HG02870 (cell line): ENCODE measurements around the gene DGKH.
A peak's percentile ranks its signal among the peaks of the same experiment; 100 is the strongest.
"Not testable (repeated sequence)": the region's sequence is repeated elsewhere in the genome, so short reads cannot be mapped to it uniquely, and the experiment has no call there.

Source experiments
- ATAC-seq: cut with Tn5 transposase; IDR thresholded peaks from one replicate; pipeline ENCODE4 v1.9.1; 2021; ENCODE audit warnings: mild to moderate bottlenecking, moderate library complexity; ENCODE audit not compliant: unreplicated experiment

Gene DGKH

DNA sequence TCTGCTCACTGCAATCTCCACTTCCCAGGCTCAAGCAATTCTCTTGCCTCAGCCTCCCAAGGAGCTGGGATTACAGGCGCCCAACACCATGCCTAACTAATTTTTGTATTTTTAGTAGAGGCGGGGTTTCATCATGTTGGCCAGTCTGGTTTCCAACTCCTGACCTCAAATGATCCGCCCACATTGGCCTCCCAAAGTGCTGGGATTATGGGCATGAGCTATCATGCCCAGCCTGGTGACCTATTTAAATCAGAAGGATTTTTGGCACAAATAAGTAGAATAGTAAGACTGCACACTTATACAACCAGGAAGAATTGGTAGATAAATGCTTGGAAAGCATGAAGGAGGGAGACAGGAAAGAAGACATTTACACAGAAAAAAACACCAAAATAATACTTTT is 170.1 kb downstream of the DGKH start:
- no peak for ATAC-seq

DNA sequence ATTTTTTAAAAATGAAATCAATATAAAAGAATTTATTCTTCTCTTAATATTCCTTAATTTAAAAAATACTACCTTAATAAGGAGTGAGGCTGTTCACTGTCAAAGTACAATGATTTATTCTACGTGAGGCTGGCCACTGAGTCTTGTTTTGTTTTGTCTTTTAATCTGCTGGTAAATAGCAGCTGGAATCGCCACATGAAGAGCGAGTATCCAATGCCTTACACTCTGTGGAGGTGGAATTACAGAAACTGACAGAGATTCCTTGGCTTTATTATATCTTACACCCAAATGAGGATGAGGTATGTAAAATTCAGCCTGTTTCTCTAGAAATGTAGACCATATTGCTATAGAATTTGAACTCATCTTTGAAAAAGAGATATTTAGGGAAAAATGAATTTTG is 170.6 kb downstream of the DGKH start:
- ATAC-seq = no peak

DNA sequence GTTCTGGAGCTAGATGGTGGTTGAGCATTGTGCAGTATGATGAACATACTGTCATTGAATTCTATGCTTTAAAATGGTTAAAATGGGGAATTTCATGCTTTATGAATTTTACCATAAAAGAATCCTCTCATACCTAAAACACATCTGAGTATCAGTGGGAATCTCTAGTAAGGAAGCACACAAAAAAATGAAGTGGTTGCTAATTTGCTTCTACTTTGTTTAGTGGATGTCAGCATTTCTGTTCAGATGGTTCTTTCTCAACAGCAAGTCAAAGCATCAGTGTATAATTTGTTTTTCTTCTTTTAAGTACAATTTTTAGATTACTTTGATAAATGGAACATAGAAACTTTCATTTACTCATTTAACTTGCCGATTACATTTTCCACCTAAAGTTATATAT is 171.4 kb downstream of the DGKH start:
- ATAC-seq = no peak

DNA sequence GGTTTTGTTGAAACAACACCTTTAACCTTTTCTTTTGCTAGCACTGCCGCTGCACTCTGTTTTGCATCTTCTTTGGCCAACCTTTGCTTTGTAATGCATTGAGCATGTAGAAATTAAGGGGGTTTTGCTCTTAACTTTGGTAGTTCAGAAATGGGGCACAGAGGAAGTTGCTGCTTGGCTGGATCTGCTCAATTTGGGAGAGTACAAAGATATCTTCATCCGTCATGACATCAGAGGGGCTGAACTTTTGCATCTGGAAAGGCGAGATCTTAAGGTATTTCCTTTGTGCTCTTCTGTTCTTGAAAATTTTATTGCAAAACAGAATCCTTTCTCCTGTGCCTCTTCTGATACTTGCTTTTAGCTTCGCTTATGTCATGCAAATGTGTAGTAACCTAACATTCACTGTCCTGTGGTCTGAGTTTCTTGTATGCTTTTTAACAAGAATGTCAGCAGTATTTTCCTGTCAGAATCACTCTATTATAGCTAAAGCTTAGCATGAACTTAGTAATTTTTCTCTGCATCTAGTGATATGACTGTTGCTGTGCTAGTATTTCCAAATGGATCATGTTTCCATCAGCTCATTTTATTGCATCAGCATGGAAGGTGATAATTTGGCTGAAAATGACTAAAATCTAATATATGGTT is 172.8 kb downstream of the DGKH start:
- no peak for ATAC-seq

DNA sequence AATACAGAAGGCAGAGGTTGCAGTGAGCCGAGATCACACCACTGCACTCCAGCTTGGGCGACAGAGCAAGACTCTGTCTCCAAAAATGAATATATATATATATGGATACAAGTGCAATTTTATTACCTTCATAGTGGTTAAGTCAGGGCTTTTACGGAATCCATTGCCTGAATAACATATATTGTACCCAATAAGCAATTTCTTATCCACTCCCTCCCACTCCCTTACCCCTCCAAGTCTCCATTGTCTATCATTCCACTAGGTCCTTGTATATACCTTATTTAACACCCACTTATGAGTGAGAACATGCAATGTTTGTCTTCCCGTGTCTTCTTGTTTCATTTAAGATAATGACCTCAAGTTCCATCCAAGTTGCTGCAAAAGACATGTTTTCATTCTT is 175.2 kb downstream of the DGKH start:
- ATAC-seq = no peak

DNA sequence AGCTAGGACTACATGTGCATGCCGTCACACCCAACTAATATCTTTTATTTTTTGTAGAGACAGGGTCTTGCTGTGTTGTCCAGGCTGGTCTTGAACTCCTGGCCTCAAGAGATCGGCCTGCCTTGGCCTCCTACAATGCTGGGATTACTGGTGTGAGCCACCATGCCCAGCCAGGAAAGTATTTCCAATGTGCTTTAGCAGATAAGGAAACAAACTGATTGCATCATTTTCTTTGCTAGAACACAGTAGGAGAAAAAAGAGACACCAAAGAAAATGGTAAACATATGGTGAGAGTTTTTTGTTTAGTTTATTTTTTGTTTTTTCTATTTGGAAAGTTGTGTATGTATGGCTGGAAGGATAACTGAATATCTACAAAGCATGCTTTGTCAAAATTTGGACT is 176.6 kb downstream of the DGKH start:
- no peak for ATAC-seq

DNA sequence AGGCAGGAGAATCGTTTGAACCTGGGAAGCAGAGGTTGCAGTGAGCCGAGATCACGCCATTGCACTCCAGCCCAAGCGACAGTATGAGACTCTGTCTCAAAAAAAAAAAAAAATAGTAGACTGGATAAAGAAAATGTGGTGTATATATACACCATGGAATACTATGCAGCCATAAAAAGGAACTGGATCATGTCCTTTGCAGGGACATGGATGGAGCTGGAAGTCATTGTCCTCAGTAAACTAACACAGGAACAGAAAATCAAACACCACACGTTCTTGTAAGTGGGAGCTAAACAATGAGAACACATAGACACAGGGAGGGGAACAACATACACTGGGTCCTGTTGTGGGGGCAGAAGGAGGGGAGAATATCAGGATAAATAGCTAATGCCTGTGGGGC is 178.3 kb downstream of the DGKH start:
- ATAC-seq = not testable (repeated sequence)

DNA sequence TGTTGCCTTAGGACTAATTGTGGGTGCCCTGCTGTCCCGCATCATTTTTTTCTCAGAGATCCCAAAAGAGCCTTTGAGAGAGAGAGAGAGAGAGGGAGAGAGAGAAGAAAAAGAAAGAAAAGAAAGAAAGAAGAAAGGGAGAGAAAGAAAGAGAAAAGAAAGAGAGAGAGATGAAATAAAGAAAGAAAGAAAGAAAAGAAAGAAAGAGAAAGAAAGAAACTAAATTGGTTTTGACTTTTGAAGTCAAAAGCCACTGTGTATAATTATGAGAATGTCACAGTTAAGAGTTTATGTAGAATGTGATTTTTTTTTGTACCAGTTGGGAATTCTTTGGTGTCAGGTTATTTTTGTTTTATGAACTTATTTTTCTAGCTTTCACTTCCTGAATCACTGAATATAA is 180.1 kb downstream of the DGKH start:
- no peak for ATAC-seq

DNA sequence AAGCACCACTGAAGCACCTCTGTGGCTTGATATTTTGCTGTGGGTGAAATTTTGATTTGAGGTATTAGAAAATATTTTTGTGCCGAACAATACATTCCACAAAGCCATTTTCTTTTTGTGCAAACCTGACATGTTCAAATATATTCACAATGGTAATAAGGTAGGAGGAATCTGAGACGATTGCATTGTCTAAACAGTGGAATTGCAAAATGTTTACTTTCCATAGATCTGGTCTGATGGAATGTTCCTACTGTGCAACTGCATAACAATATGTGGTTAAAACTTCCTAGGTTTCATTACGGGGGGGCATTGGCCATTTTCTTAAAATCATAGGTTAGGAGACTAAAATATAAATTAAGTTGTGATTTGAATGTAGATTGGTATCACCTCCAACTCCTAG is 180.8 kb downstream of the DGKH start:
- ATAC-seq = no peak

DNA sequence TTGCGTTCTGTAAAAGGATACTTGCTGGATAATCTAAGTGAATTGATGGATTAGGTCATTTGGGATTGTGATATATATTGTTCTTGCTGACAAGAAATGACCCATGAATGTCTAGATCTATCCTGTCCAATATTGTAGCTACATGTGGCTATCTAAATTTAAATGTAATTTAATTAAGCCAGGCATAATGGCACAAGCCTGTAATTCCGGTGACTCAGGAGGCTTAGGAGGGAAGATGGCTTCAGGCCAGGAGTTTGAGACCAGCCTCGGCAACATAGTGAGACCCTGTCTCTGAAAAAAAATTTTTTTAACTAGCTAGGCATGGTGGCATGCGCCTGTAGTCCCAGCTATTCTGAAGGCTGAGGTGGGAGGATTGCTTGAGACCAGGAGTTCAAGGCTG is 184.2 kb downstream of the DGKH start:
- no peak for ATAC-seq

DNA sequence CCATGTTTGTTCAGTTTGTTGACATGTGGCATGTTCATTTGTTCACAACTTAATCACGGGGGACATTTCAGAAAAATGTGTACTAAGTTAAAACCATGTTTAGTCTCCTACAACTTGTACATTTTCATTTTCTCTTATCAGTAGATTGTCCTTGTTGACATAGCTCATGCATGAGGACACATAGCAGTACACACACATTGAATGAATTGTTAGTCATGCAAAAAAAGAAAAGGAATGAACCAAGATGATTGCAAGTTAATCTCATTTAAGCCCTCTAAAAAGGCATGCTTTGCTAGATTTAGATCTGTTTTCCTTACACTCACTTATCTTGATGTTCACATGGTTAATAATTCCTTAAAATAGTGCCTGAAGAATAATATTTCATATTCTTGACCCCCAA is 185.3 kb downstream of the DGKH start:
- ATAC-seq = no peak

DNA sequence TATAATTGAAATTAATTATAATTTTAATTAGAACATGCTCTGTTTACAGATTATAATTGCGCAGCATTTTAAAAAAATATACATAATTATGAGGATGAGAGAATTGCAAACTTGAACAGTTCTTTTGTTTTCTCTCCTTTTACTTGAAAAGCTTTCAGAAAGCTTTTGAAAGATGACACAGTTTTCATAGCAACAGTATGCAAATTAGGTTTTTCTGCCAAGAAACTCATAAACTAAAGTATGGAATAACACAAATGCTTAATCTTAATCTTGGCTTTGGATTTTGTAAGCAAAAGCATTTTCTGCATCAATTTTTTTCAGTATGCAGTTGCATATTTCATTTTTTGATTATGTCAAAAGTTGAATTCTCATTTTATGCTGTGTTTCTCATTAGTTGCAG is 190.7 kb downstream of the DGKH start:
- ATAC-seq = no peak

DNA sequence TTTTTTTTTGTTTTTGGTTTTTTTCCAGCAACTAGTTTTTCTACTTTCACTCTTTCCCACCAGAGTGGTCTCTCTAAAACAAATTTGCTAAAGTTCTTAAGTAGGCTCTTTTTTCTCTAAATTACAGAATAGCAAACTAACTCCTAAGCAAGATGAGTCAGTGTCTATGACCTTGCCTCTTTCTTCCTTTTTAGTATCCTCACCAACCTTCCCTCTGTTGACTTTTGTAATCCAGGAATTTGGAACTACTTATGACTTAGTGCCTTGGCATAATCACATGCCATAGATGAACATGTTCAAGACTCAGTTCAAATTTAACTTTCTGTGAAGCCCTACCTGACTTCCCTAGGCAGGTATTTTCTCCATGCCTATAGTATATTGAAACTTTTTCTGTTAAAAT is 191.2 kb downstream of the DGKH start:
- no peak for ATAC-seq

DNA sequence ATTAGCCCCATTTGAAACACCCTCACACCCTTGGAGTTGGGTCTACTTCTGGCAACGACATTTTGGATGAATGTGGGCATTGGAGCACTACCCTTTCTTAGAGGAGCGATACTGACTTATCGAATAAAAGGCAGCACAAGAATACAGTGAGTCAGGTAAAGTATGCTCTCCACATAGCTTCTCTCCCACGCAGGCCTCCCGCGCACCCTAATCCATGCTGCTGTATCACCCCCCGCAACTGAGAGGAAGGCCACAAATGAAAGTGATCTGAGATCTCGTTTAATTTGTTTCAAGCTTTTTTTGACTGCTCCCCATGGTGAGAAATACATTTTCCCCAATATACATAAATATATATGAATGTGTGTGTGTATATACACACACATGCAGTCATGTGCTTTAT is 198.1 kb downstream of the DGKH start:
- ATAC-seq = no peak

DNA sequence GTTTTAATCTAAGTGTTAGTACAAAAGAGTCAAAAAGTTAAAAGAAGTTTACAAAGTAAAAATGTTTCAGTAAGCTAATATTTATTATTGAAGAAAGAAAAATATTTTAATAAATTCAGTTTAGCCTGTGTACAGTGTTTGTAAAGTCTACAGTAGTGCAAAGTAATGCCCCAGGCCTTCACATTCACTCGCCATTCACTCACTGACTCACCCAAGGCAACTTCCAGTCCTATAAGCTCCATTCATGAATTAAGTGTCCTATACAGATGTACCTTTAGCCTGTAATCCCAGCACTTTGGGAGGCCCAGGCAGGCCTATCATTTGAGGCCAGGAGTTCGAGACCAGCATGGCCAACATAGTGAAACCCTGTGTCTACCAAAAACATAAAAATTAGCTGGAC is 199.4 kb downstream of the DGKH start:
- no peak for ATAC-seq

DNA sequence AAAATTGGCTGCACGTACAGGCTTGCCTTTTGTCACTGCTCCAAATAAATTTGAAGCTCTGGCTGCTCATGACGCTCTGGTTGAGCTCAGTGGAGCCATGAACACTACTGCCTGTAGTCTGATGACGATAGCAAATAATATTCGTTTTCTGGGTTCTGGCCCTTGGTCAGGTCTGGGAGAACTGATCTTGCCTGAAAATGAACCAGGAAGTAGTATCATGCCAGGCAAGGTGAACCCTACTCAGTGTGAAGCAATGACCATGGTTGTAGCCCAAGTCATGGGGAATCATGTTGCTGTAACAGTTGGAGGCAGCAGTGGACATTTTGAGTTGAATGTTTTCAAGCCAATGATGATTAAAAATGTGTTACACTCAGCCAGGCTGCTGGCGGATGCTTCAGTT is 207.4 kb downstream of the DGKH start:
- ATAC-seq = no peak

DNA sequence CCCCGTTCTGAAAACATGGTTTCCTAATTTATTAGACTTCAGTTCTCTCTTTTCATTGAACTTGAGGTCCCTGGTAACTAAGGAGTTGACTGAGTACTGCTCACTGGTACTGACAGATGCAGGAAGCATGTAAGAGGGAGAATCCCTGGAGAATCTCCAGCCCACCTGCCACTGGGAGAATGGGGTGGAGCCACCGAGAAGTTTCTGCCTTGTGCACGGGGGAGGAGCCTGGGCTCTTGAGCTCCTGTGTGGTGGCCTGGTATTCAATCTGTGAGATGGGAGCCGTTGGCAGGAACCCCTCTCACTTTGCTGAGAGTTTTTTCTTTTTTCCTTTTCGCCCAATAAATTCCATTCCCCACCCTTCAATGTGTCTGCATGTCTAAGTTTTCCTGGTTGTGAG is 210.3 kb downstream of the DGKH start:
- no peak for ATAC-seq

DNA sequence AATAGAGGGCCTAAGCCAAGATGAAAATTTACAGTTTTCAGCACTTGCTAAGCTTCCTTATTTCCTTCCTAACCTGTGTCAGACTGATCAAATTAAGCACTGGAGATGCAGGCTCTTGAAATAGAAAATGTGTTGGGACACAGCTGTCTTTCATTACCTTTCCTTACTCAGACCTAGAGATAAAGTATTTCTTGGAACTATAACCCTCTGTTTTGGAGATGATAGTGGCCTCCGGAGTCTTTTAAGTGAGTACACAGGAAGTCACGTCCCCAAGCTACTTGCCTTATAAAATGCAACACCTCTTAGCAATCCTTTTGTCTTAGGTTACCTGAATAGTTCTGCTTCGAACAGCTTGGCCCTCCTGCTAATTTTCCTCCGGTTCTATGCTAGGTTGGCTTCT is 211.1 kb downstream of the DGKH start:
- ATAC-seq = no peak

DNA sequence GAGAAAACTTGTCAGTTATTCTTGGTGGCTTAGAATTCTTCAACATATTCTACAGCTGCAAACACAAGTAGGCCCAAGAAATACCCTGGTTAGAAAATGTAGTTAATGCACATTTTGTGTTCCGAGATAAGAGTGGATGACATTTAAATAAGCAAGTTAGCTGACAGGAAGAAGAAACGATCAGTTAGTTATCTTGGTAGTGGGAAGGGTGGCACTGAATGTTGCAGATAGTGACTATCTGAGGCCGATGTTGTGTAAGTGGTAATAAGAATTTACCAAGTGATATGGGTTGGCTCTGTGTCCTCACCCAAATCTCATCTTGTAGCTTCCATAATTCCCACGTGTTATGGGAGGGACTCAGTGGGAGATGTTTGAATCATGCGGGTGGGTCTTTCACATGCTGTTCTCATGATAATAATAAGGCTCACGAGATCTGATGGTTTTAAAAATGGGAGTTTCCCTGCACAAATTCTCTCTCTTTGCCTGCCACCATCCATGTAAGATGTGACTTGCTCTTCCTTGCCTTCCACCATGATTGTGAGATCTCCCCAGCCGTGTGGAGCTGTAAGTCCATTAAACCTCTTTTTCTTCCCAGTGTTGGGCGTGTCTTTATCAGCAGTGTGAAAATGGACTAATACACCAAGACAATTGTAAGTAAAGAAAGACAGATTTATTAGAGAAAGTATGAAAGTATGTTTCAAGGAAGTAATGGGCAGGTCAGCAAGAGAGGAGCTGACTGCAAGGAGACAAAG is 212.6 kb downstream of the DGKH start:
- ATAC-seq = no peak

DNA sequence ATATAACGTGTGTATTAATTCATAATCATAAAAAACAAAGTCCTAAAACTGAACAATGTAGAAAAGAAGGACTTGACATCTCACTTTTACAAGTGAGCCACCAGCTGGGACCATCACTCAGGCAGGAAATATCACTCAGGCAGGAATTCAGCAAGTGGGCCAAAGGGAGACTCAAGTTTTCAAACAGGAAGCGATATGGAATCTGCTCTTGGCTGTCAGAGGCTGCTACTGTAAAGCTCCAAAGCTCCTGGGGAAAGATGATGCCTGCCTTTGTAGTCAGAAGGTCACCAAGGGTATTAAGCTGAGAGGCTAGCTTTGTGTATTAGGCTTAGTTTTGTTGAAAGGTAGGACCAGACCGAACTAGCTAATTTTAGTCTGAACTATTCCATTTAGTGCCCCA is 218.0 kb downstream of the DGKH start:
- no peak for ATAC-seq

DNA sequence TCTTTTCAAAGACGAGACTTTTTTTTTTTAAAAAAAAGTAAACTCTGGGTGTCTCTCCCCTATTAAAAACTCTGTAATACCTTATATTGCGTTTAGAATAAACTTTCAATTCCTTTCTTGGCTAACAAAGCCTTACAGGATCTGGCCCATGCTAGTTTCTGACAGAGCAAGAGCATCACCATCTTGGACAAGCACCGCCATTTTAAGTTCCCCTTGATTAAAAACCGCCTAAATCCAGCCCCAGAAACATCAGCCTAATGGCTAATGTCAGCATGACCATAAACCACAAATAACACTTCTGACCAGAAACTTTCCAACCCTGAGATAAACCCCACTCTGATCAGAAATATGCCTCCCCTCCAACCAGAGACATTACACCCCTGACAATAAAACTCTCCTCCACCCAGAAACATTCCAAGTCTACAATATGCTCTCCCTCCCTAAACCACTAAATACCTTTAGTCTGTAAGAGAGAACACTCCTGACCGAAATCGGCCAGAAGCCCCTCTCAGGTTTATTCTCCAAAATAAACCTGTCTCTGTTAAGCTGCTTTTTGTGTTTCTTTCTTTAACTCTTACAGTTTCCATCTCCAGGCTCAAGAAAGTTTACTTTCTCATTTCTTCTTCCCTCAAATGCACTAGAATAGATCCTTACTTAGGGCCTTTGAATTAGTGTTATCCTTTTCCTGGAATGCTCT is 221.9 kb downstream of the DGKH start:
- no peak for ATAC-seq

DNA sequence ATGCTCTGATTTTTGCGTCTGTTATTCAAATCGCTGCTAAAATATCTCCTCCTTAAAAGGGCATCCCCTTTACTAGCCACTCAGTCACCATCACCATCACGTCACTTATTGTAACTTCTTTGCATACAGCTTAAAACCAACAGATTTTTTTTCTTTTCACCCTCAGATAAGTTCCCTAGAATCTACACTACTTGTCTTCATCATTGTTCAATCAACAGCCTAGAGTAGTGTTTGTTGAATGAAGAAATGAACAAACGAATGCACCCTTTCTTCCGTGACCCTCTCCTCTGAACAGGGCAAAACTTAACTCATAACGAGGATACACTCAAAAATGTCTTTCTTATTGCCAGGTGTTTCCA is 222.4 kb downstream of the DGKH start:
- ATAC-seq = peak; percentile 2
